DOHH2 (cell line): ENCODE results near the gene MRPL11.

Source experiments
- H3F3A ChIP-seq: fragments of 200-600 bp; sonication (generic), shearing (Covaris generic); 2 replicates; pipeline ENCODE4 v1.6.0; 2016; ENCODE audit warnings: antibody characterized with exemption, mild to moderate bottlenecking; ENCODE audit not compliant: control insufficient read depth, insufficient read depth
- H3K27ac ChIP-seq: fragments of 200-600 bp; sonication (generic); 2 replicates; pipeline ENCODE4 v1.5.1; 2014; ENCODE audit warnings: low read depth, mild to moderate bottlenecking, low read length, moderate library complexity
- H3K27me3 ChIP-seq: fragments of 200-600 bp; sonication (generic); 2 replicates; pipeline ENCODE4 v1.6.1; 2014; ENCODE audit warnings: mild to moderate bottlenecking, low read length, mixed read lengths; ENCODE audit not compliant: control insufficient read depth
- H3K36me3 ChIP-seq: fragments of 200-600 bp; sonication (generic); 2 replicates; pipeline ENCODE4 v1.6.1; 2014; ENCODE audit warnings: mild to moderate bottlenecking, low read length, moderate library complexity, mixed read lengths; ENCODE audit not compliant: control insufficient read depth
- H3K4me1 ChIP-seq: fragments of 200-600 bp; sonication (generic); 2 replicates; pipeline ENCODE4 v1.6.1; 2014; ENCODE audit warnings: mild to moderate bottlenecking, low read length, mixed read lengths; ENCODE audit not compliant: control insufficient read depth
- H3K4me2 ChIP-seq: fragments of 200-600 bp; sonication (generic); 2 replicates; pipeline ENCODE4 v1.6.0; 2014; ENCODE audit warnings: mild to moderate bottlenecking, low read length, moderate library complexity
- H3K4me3 ChIP-seq: fragments of 200-600 bp; sonication (generic); 2 replicates; pipeline ENCODE4 v1.5.1; 2014; ENCODE audit warnings: mild to moderate bottlenecking, low read length, mixed read lengths
- H3K79me2 ChIP-seq: fragments of 200-600 bp; sonication (generic); 2 replicates; pipeline ENCODE4 v1.6.1; 2014; ENCODE audit warnings: mild to moderate bottlenecking, low read length, mixed read lengths; ENCODE audit not compliant: control insufficient read depth
- H3K9me2 ChIP-seq: fragments of 200-600 bp; sonication (generic); replicated peaks from 2 replicates; pipeline ENCODE4 v1.6.1; 2014; ENCODE audit warnings: mild to moderate bottlenecking, low read length, mixed read lengths; ENCODE audit not compliant: control insufficient read depth
- H3K9me3 ChIP-seq: fragments of 200-600 bp; sonication (generic); 2 replicates; pipeline ENCODE4 v1.6.1; 2014; ENCODE audit warnings: antibody characterized with exemption, low read length, mixed read lengths; ENCODE audit not compliant: control insufficient read depth, insufficient read depth
- H4K20me1 ChIP-seq: fragments of 200-600 bp; sonication (generic); 2 replicates; pipeline ENCODE4 v1.6.0; 2014; ENCODE audit warnings: low read depth, mild to moderate bottlenecking, antibody characterized with exemption, low read length, moderate library complexity; ENCODE audit not compliant: control insufficient read depth, insufficient read depth
- EZH2phosphoT487 ChIP-seq: fragments of 200-600 bp; sonication (generic); IDR thresholded peaks from 2 replicates; pipeline ENCODE4 v1.6.1; 2017; ENCODE audit warnings: borderline replicate concordance, mild to moderate bottlenecking, antibody characterized with exemption, low read length, moderate library complexity, mixed read lengths
- TF ChIP-seq, protein P1 (sequence below): fragments of 200-600 bp; sonication (generic); IDR thresholded peaks from one replicate; pipeline ENCODE4 v1.5.1; 2014; ENCODE audit warnings: antibody characterized with exemption, mild to moderate bottlenecking, low read depth, low read length; ENCODE audit not compliant: poor library complexity, severe bottlenecking

MRPL11 gene

GRCh38 chr11:66412110-66412509 lies 26.5 kb downstream of the MRPL11 start:
- no peaks in the 10 kb centered on the region for H3K79me2 ChIP-seq
- peaks cover 6% of the 10 kb centered on the region for H3K4me1 ChIP-seq
- H3K27ac ChIP-seq, result no peak overlapping the region
- H3K4me3 ChIP-seq, result no peak overlapping the region
- H4K20me1 ChIP-seq, result peaks cover 3% of the 10 kb centered on the region; the same call in 1 of the 2 replicates
- H3K27me3 ChIP-seq, result peaks cover 58% of the 10 kb centered on the region
- H3K36me3 ChIP-seq, result no peaks in the 10 kb centered on the region
- no peak for TF ChIP-seq EZH2phosphoT487
- H3K9me2 ChIP-seq, result no peaks in the 10 kb centered on the region
- no peaks in the 10 kb centered on the region for H3F3A ChIP-seq
- H3K9me3 ChIP-seq, result no peaks in the 10 kb centered on the region
- H3K4me2 ChIP-seq, result no peak overlapping the region

GRCh38 chr11:66411323-66411722 lies 27.3 kb downstream of the MRPL11 start:
- Histone ChIP-seq H3K36me3 (no peaks in the 10 kb centered on the region), H3K27ac (no peak overlapping the region), H3K9me2 (no peaks in the 10 kb centered on the region), H4K20me1 (peaks cover 3% of the 10 kb centered on the region; the same call in 1 of the 2 replicates), H3K4me2 (no peak overlapping the region), H3K27me3 (peaks cover 50% of the 10 kb centered on the region), H3K4me1 (peaks cover 6% of the 10 kb centered on the region), H3K4me3 (no peak overlapping the region), H3K9me3 (no peaks in the 10 kb centered on the region), H3K79me2 (no peaks in the 10 kb centered on the region), H3F3A (no peaks in the 10 kb centered on the region)
- no peak for TF ChIP-seq EZH2phosphoT487
- TF ChIP-seq, protein P1, sequence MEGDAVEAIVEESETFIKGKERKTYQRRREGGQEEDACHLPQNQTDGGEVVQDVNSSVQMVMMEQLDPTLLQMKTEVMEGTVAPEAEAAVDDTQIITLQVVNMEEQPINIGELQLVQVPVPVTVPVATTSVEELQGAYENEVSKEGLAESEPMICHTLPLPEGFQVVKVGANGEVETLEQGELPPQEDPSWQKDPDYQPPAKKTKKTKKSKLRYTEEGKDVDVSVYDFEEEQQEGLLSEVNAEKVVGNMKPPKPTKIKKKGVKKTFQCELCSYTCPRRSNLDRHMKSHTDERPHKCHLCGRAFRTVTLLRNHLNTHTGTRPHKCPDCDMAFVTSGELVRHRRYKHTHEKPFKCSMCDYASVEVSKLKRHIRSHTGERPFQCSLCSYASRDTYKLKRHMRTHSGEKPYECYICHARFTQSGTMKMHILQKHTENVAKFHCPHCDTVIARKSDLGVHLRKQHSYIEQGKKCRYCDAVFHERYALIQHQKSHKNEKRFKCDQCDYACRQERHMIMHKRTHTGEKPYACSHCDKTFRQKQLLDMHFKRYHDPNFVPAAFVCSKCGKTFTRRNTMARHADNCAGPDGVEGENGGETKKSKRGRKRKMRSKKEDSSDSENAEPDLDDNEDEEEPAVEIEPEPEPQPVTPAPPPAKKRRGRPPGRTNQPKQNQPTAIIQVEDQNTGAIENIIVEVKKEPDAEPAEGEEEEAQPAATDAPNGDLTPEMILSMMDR, result no peak

- H3K27ac ChIP-seq, result no peak overlapping the region
- H4K20me1 ChIP-seq, result peaks cover 3% of the 10 kb centered on the region; the same call in 1 of the 2 replicates
- no peaks in the 10 kb centered on the region for H3K9me2 ChIP-seq
- peaks cover 49% of the 10 kb centered on the region for H3K27me3 ChIP-seq
- H3K9me3 ChIP-seq, result no peaks in the 10 kb centered on the region
- TF ChIP-seq, protein P1, result no peak
- no peak for TF ChIP-seq EZH2phosphoT487
- H3K36me3 ChIP-seq, result no peaks in the 10 kb centered on the region
- H3K4me3 ChIP-seq, result no peak overlapping the region
- peaks cover 6% of the 10 kb centered on the region for H3K4me1 ChIP-seq
- no peaks in the 10 kb centered on the region for H3F3A ChIP-seq
- H3K4me2 ChIP-seq, result no peak overlapping the region
- H3K79me2 ChIP-seq, result no peaks in the 10 kb centered on the region
Measured at GRCh38 chr11:66410191-66410590, 28.5 kb downstream of the MRPL11 start.

DNA sequence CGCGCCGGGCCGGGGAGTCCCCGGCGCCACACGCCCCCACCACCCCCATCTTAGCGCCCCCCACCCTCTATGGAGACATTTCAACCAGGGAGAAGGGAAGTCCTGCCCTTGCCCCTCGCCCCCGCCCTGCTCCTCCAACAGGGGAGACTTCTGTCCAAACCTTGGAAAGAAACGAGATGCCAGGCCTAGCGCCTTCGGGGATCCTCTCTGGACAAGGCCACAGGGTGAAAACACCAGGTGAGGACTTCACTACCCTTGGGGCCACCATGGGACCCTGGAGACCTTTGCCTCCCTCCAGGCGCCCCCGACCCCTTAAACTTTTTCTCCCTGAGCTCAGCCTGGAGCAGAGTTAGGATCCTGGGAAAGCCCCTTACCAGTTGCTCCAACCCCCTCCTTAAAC lies 29.4 kb downstream of the MRPL11 start:
- H3K79me2 ChIP-seq, result no peaks in the 10 kb centered on the region
- H3K27ac ChIP-seq, result no peak overlapping the region
- no peaks in the 10 kb centered on the region for H3F3A ChIP-seq
- H3K9me2 ChIP-seq, result no peaks in the 10 kb centered on the region
- H3K4me1 ChIP-seq, result peaks cover 6% of the 10 kb centered on the region
- peaks cover 3% of the 10 kb centered on the region; the same call in 1 of the 2 replicates for H4K20me1 ChIP-seq
- peak overlapping the region; percentile 82 for H3K4me2 ChIP-seq
- H3K9me3 ChIP-seq, result no peaks in the 10 kb centered on the region
- peak overlapping the region; percentile 70 for H3K4me3 ChIP-seq
- H3K27me3 ChIP-seq, result peaks cover 50% of the 10 kb centered on the region
- no peak for TF ChIP-seq EZH2phosphoT487
- TF ChIP-seq, protein P1, result no peak
- no peaks in the 10 kb centered on the region for H3K36me3 ChIP-seq
